GM19193 (cell line): Measurements from ENCODE around the gene ARMC8.

ENCODE experiments used
- POLR2A ChIP-seq: IDR thresholded peaks from 4 replicates; pipeline ENCODE4 v1.6.1; 2011; ENCODE audit not compliant: insufficient read depth, insufficient read length; ENCODE audit errors: extremely low read depth

Gene ARMC8

GRCh38 chr3:138259126-138259525 is 72.0 kb downstream of the ARMC8 start:
- no peak for TF ChIP-seq POLR2A

- TF ChIP-seq POLR2A, result no peak
Measured at GRCh38 chr3:138260611-138261010, 73.5 kb downstream of the ARMC8 start.

DNA sequence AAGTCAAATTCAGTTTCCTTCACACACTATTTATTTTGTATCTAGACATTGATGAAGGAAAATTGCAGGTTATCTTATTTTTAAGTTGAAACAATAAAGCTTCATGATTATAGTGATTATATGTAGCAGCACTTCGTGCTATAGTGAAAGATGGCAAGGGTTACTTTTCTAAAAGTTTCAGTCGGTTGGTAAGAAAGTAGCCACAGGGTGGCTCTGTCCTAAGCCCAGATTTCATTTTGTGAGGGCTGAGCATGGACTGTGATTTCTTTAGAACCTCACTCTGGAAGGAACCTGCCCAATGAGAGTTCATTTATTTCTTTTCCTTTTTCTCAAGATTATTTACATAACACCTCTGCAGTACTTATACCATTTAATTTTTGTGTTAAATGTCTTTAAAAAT is 76.0 kb downstream of the ARMC8 start:
- TF ChIP-seq POLR2A, result no peak

GRCh38 chr3:138265745-138266144 is 78.6 kb downstream of the ARMC8 start:
- no peak for TF ChIP-seq POLR2A

GRCh38 chr3:138267083-138267482 is 80.0 kb downstream of the ARMC8 start:
- TF ChIP-seq POLR2A, result no peak

DNA sequence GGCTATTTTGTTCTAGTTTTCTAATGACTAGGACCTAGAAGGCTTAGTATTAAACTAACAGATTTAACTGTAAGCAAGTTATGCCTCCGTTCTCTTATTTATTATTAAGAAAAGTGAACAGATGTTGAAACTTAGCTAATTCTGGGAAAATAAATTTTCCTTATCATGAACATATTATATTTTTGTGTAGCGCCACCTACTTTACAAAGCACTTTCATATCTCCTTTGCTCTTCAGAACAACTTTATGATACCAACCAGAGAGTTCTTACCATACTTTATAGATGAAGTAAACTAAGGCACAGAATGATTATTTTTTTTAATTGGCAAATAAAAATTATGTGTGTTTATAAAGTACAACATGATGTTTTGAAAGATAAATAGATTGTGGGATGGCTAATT is 83.1 kb downstream of the ARMC8 start:
- no peak for TF ChIP-seq POLR2A

DNA sequence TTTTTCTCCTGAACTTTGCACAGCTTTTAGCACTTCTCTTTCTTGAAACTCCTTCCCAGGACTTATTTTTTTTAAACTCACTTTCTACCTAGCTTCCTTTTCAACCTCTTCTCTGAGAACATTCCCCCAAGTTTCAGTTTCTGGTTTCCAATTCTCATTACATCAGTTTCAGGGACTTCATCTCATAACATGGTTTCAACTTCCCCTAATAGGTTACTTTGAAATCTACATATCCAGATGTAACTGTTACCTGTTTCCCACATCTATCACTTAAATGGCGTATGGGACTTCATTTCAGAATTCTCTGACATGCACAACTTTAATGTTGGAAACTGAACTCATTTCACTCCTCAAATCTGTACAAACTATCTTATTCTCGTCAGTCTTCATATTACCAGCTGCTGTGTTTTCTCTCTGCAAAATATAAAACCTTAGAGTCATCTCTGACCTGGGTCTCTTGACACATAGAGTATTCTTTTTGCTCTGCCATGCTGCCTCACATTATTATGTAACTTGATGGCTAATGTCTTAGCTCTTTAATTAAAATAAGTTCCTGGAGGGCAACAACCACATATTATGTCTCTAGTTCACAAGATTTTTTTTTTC is 84.2 kb downstream of the ARMC8 start:
- no peak for TF ChIP-seq POLR2A

- no peak for TF ChIP-seq POLR2A
Measured at GRCh38 chr3:138281561-138281960, 94.5 kb downstream of the ARMC8 start.

GRCh38 chr3:138282836-138283235 is 95.7 kb downstream of the ARMC8 start:
- no peak for TF ChIP-seq POLR2A

- no peak for TF ChIP-seq POLR2A
Measured at GRCh38 chr3:138284079-138284478, 97.0 kb downstream of the ARMC8 start.

DNA sequence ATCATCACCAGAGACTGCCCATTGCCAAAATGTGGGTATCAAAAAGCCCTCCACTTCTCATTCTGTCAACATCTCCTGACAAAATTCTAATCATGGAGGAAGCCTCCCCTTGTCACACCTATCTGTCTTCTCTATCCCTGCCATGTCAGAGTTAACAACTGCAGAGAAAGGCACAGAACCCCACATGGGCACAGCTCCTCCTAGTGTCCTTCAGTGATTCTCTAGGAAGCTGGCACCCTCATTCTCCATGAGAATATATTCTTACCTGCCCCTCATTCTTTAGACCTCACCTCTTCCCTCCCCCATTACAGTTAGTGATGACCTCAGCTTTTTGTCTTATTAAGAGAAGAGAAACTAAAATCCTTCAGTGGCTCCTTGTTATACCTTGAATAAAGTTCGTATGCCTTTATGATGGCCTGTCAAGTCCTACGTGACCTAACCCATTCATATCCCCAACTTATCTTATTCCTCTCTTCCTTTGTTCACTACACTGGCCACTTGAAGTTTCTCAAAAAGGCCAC is 97.9 kb downstream of the ARMC8 start:
- no peak for TF ChIP-seq POLR2A

DNA sequence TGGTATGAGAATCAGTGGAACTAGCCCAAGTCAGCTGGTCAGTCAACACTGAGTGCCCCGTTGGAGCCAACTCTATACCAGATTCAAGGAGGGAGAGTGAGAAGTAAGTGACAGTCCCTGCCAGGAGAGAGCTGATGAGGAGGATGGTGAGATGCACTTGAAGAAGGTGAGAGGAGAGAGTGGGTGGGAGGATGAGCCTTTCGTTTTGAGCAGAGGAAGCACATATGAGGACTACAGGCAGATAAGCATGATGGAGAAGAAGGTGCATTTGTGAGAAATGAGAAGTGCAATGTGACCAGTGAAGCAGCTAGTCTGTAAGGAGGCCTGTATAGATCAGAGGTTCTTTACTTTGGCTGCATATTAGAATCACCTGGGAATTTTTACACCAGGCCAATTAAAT is 102.2 kb downstream of the ARMC8 start:
- TF ChIP-seq POLR2A, result no peak

GRCh38 chr3:138289701-138290100 is 102.6 kb downstream of the ARMC8 start:
- TF ChIP-seq POLR2A, result no peak

- TF ChIP-seq POLR2A, result no peak
Measured at GRCh38 chr3:138296639-138297038, 109.5 kb downstream of the ARMC8 start.

DNA sequence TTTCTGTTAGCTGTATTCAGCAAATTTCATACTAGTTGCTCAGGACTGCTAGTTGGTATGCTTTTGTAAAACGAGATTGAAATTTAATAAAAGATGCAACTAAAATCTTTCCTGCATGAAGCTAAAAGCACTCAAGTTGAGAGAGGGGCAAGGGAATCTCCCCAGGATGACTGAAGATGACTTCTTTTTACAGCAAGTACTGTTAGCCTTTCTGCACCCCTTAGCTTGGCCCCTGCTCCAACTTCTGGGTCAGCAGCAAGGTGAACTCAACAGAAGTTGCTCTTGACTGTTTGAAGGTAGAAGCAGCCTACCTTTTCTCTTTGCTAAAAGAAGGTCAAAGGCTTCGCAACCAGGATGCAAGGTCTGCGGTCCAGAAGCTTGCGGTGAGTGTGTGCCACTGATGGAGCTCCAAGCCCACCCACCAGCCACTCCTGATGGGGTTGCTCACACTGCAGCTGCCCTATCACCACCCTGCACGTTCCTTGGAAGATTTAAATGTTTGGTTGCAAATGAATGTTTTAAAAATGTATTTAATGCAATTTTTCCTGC is 110.0 kb downstream of the ARMC8 start:
- no peak for TF ChIP-seq POLR2A

- TF ChIP-seq POLR2A, result no peak
Measured at GRCh38 chr3:138297876-138298275, 110.8 kb downstream of the ARMC8 start.

- no peak for TF ChIP-seq POLR2A
Measured at GRCh38 chr3:138300647-138301046, 113.5 kb downstream of the ARMC8 start.
